Spleen (tissue), 7 donors: ENCODE results near the gene ZBTB8OS.

Source experiments
- POLR2AphosphoS5 ChIP-seq, 3 donors: sonication (generic); formaldehyde crosslinking; IDR thresholded peaks; one replicate each; pipeline ENCODE4 v1.5.1; 2017; ENCODE audit warnings: antibody characterized with exemption in 3 of 3
- TF ChIP-seq, protein P1 (sequence below), 11 experiments: fragments of 200-600 bp in 7 of 11; fragments of 450-650 bp in 4 of 11; sonication (generic) in 4 of 11; IDR thresholded peaks in 8 of 11; conservative IDR thresholded peaks in 3 of 11; 1 replicate in 7 of 11; 2 replicates in 4 of 11; pipeline versions ENCODE4 v1.4.0 to v1.8.0; 2016 to 2021; ENCODE audit warnings: antibody characterized with exemption in 11 of 11, inconsistent platforms in 4 of 11, mild to moderate bottlenecking in 1 of 11
- donor health status: DM: no; HTN: no; CAD: no; lungs with moderate emphysema.
- donor health status: DM: no; HTN: no; CAD: no.
- donor health status: DM: no; HTN: no; CAD: no.

DNA sequence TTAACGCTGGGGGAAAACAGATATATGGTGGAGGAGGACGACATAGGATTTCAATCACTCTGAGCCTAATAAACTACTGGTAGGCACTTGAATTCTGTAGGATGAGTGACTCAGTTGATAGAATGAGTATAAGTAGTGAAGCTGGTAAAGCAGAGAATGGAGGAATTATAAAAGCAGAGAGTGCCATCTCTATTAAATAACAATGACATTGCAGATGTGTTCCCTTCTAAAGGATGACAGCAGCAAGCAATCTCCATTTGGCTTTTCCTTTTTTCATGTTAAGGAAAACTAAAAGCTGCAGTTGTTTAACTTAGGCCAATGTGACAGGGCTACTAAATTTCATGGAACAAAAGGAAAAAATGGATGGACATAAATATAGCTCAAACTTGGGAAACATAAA, 17.5 kb downstream of the ZBTB8OS start:
- TF ChIP-seq, protein P1, sequence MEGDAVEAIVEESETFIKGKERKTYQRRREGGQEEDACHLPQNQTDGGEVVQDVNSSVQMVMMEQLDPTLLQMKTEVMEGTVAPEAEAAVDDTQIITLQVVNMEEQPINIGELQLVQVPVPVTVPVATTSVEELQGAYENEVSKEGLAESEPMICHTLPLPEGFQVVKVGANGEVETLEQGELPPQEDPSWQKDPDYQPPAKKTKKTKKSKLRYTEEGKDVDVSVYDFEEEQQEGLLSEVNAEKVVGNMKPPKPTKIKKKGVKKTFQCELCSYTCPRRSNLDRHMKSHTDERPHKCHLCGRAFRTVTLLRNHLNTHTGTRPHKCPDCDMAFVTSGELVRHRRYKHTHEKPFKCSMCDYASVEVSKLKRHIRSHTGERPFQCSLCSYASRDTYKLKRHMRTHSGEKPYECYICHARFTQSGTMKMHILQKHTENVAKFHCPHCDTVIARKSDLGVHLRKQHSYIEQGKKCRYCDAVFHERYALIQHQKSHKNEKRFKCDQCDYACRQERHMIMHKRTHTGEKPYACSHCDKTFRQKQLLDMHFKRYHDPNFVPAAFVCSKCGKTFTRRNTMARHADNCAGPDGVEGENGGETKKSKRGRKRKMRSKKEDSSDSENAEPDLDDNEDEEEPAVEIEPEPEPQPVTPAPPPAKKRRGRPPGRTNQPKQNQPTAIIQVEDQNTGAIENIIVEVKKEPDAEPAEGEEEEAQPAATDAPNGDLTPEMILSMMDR (IDR thresholded peaks at IDR 0.05 in 8 of 11, conservative IDR thresholded peaks at IDR 0.05 in 3 of 11) = no peak
- no peak for TF ChIP-seq POLR2AphosphoS5 (IDR thresholded peaks at IDR 0.05)
